T-helper 9 cell (primary cell): ENCODE measurements around the gene OPA1.

Experiments
- DNase-seq: peaks from one replicate; pipeline ENCODE4 v3.0.0-alpha.2; 2020

The OPA1 gene

DNA sequence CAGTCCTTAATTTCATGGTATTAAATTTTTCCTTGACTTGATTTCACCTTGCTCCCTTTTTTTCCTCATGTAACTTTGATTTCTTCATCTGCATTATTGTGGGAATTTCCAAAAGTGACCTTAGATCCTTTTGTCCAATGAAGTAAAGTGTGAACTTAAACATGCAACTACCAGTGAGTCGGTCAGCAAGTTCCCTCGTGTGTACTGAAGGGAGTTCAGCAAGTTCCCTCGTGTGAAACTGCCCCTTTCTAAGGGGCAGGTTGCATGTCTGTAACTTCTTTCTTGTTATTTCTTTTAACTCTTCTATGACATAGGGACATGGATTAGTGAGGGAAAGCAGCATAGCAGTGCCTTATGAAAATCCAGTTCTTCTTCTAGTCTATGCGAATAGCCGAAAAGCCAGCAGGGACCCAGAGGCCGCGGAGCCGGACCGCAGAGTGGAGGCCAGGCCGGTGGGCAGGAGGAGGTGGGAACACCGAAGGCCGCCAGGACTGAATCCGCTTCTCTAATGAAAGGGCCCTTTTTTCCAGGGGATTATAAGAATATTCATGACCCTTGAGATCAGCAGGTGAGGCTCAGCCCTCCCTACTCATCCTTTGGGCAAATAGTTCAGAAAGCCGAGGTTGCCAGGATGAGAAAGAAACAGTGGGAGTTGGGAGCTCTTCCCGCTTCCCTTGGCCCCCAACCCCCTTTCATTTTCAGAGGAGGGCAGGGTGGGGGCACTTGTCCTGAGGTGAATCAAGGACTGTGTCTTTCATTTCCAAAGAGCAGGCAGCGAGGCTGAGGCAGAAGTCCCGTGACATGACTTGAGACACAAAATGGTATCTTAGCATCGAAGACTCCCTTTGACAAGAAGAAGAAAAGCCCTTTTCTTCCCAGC, 117.5 kb downstream of the OPA1 start:
- no peak for DNase-seq

DNA sequence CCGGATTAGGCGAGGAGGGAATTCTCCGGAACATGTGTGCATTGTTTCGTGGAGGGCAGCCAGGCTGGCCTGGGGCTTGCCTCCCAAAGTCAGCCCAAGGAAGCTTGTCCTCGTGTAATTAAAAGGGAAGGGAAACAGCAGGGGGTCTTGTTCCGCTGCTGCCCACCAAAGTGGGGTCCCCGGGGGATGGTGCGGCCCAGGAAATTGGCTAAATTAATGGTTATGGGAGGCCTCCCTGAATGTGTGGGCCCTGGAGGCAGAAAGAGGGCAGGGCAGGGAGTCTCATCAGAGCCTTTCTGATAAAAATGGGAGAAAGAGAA, 118.1 kb downstream of the OPA1 start:
- no peak for DNase-seq

- no peak for DNase-seq
Observed at GRCh38 chr3:193711523-193711963, 118.5 kb downstream of the OPA1 start.

DNA sequence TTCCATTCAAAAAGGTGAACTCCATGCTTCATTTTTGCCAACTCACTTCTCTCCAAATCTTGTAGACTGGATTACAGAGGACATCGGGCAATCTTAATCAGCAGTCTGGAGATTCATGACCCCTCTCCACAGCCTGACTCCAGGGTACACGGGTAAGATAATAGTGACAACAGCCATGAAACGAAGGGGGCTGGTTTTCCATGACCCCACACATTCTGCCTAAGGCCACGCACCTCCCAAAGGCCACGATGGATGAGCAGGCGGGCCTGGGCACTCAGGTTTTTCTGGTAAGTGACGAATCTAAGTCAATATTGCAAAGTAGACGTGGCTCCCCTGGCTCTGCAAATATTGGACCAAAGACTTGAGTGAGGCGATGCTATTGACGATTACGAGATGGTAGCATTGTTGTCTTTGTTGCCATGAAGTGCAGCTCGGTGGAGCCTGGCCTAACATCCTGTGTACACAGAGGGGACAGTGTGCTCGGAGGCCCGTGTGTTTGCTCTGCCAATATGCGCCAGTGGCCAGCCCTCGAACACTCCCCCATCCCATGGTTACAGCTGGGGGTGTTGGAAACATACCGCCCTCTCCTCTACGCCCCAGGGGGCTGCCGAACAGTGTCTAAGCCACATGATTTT, 119.1 kb downstream of the OPA1 start:
- DNase-seq = no peak

GRCh38 chr3:193712938-193713337, 119.9 kb downstream of the OPA1 start:
- DNase-seq = no peak

DNA sequence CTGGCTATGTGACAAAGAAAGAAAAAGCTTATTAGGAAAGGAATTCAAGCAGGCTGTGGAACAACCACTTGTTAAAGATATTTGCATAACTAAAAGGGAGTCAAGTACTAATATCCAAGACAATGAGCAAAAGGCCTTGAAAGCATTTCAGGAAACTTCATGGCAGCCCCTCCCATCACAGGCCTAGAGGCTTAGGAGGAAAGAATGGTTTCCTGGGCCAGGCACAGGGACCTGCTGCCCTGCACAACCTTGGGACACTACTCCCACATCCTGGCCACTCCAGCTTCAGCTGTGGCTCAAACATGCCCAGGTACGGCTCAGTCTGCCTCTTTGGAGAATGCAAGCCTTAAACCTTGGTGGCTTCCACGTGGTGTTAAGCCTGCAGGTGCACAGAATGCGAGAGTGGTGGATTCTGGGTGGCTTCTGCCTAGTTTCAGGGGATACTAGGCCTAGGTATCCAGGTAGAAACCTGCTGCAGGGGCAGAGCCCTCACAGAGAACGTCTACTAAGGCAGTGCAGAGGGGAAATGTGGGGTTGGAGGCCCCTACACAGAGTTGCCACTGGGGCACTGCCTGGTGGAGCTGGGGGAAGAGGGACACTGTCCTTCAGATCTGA, 121.6 kb downstream of the OPA1 start:
- DNase-seq = no peak

- DNase-seq = no peak
Observed at GRCh38 chr3:193716150-193716549, 123.1 kb downstream of the OPA1 start.

- no peak for DNase-seq
Observed at GRCh38 chr3:193719735-193720134, 126.7 kb downstream of the OPA1 start.

DNA sequence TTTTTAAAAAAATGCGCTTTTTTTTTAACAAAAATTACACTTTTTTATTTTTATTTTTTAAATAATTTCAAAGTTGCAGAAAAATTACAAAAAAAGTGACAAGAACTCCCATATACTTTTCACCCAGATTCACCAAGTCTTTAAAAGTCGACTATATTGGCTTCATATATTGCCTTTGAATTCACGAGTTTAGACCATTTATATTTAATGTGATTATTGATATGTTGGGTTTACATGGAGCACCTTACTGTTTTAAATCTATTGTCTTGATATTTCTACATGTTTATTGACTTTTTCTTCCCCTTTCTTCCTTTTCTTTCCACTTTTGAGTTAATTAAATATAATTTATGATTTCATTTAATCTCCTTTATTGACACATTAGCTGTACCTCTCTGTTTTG, 127.2 kb downstream of the OPA1 start:
- DNase-seq = no peak

DNA sequence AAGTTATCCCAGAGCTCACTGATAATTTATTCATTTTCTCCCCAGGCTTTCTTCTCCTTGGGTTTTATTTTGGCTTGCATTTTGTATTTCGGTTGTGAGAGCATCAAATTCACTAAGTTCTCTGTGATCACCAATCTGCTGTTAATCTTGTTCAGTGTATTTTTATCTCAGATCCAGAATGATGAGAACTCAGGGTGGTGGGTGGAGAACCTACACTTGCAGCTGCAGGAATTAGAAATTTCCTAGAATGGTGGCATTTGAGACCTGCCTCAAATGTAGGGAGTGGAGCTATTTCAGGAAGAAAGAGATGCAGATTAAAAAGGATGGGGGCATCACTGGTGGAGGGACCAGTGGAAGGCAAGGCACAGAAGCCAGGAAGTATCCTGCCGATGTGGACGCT, 129.6 kb downstream of the OPA1 start:
- DNase-seq = no peak

DNA sequence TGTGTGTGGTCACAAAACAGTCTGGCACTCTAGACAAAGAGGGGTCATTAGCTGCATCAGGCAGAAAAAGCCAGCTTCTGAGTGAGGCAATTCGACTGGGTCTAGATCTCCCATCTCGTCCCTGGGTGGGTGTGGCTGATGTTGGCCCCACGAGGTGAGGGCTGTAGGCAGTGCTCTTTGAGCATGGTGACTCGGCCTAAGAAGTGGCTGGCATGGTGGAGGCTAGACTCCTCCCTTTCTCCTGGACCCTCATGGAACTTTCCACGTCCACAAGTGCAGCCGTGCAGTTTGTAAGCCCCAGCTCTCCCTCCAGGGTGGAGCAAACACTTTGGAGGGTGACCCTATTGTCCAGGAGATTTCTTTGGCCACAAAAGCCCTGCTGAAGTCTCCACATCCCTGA, 134.1 kb downstream of the OPA1 start:
- DNase-seq = no peak

DNA sequence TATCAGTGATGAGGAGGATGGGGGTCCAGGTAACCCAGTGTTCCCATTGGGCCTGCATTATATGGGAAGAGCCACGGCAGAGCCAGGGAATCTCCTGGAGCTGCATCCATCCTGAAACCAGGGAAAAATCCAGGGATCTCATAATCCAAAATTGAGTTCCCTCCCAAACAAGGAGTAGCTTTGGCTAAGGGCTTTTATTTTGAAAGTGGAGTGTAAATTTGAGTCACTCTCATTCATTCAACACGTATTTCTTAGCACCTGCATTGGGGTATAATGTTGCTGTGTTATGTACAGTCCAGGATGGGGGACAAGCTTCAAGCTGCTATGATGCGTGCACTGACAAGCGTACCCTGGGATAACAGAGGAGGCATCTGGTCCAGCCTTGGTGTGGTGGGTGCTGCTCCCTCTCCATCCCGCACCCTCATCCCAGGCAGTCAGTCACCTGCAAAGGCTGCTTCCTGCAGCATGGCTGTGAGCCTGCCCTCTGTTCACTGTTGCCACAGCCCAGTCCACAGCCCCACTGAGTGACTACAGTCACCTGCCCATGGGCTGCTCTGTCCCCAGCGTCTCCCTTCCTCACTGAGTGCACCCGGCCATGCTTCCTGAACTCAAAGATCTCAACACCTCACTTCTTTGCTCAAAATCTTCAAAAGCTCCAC, 135.6 kb downstream of the OPA1 start:
- DNase-seq = no peak

- DNase-seq = no peak
Observed at GRCh38 chr3:193729088-193729465, 136.1 kb downstream of the OPA1 start.

DNA sequence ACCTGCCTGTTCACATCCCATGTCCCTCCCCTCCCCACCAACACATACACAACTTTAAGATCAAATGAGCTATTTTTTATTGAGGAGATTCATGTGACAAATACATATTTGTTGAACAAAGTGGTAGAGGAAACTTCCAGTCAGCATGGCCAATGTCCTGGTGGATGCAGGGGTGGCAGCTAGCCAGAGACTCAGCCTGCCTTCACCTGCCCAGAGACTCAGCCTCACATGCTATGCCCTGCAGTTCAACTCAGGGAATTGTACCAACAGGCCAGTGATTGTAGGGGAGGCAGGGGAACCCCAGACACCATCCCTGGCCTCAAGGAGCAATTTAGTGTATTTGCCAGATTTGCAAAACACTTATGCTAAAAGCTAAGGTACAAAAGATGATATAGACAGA, 136.6 kb downstream of the OPA1 start:
- no peak for DNase-seq

DNA sequence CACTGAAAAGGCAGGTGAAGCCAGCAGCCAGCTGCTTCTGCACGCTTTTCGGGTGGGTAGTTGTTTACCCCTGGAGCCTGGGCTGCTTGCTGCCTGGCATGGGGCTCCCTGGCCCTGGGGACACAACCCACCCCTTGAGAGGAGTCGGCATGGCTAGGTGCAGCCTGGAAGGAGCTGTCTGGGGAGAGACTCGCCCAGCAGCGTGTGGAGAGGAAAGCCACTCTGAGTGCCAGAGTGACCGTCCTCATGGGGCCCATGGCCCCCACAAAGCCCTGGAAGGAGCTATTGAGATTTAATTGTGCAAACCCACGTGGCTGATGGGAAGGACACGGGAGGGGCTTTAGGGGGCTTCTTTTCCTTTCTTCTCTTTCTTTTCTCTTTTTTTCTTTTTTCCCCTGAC, 137.5 kb downstream of the OPA1 start:
- no peak for DNase-seq

DNA sequence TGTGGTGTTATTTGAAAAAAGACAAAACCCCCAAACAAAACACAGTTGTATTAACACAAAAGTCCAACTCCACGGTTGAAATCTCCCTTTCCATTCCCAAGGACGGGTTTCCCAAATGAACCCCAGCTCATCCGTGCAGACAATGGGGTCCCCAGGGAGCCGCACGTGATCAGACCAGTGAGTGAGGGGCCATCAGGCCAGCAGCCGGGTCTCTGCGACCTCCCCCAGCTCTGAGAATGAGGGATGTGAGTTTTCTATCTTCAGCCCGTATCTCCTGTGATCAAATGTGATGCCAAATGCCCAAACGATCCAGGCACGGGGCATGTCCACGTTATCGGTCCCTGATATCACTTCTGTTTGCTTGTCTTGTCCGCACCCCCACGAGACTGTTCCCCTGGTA, 138.0 kb downstream of the OPA1 start:
- no peak for DNase-seq

DNA sequence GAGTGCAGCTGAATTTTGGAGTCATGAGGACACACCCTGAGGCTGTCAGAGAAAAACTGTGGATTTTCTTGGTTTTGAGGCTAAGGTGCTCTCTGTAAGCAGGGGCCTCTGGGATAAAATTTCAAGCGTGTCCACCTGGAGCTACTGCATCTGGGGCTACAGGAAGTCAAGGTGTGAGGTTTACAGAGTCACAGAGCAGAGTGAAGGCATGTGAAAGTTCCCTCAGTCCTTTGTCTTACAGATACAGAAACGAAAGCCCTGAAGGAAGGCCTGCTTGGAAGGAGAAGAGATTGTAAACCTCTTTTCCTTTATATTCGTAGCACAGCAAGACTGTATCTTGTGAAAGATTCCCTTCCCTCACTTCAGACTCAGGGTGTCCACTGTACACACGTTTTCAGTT, 138.6 kb downstream of the OPA1 start:
- no peak for DNase-seq

DNA sequence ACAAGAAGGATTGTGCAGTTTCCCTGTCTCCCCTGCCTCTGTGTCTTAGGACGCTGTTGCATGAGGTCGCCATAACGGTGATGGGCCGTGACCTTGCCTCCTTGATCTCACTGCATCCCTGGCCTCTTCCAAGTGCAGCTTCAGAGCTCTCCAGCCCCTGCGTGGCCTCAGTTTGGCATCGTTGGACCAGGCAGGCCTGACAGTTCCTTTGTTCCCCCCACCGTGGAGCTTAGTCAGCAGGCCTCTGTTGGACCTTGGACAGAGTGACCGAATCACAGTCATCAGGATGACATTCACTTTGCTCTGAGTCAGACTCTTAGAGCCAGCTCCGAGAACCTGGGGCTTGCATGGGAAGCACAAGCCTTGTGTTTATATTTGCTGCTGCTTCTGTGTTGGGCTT, 139.4 kb downstream of the OPA1 start:
- DNase-seq = no peak

DNA sequence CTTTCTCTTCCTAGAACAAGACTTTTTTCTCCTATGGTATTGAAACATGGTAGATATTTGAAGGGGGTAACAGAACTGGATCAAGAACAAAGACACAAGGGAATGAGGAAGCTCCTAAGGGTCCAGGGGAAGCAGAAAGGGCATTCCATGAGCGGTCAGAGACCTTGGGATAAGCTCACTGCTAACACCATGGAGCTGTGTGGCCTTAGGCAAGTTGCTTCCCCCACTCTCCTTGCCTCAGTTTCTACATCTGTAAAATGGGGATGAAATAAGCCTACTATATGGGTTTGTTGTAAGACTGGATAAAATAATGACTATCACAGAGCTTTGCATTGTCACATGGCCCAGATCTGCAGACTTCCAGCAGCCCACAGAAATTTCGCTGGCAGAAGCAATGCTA, 139.8 kb downstream of the OPA1 start:
- no peak for DNase-seq

DNA sequence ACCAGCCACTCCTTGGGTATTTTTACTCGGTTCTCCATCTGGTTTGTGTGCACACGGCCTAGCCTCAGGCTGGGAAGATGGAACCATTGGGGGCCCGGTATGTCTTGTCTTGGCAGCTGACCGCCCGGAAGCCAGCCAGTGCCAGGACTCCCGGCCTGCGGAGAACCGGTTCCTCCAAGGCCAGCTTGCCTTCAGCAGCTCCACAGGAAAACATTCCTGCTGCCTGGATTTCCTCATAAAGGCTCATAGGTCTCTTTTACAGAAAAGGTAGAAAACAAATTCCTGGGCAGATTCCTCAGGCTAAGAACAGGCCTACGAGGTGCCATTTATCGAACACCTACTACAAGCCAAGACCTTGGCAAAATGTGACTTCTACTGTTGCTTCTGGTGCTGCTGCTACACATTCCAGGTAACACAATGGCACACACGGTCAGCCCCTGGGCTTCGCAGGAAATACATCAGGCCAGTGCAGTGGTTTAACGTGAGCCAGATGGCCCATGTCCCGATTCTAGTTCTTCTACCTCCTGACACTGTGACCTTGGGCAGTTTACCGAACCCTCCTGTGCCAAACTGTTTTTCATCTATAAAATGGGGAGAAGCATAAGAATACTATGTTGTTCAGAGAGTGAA, 141.8 kb downstream of the OPA1 start:
- DNase-seq = no peak

GRCh38 chr3:193735850-193736249, 142.8 kb downstream of the OPA1 start:
- DNase-seq = no peak

- no peak for DNase-seq
Observed at GRCh38 chr3:193736616-193737015, 143.6 kb downstream of the OPA1 start.

GRCh38 chr3:193737191-193737751, 144.3 kb downstream of the OPA1 start:
- no peak for DNase-seq
